CD4-positive, alpha-beta T cell (primary cell): ENCODE measurements around the gene PRL. TPM values are rescaled to one million over a fixed set of nuclear protein-coding genes. Genes with fewer than 3 reads are reported as not detected.

Experiments
- ATAC-seq: fragments of 200-7000 bp; cut with Tn5 transposase; one replicate; pipeline ENCODE4 v1.10.0; 2022; ENCODE audit warnings: mild to moderate bottlenecking; ENCODE audit not compliant: poor library complexity
- CTCF ChIA-PET: fragments of 350-600 bp; sonication (Branson Sonifier 250); formaldehyde crosslinking; loops from one replicate; lab custom pipeline; 2021; ENCODE audit warnings: antibody characterized with exemption, inconsistent platforms; lab: Charles Lee
- POLR2A ChIA-PET: fragments of 350-600 bp; sonication (Branson Sonifier 250); formaldehyde crosslinking; loops from one replicate; lab custom pipeline; 2021; ENCODE audit warnings: antibody characterized with exemption, inconsistent platforms; lab: Charles Lee
- DNase-seq, 14 experiments: peaks; one replicate each; pipeline ENCODE4 v3.0.0-alpha.2; 2013 to 2020; ENCODE audit warnings: mixed read lengths in 2 of 14
- H3K27ac ChIP-seq, 2 donors: one replicate each; pipeline versions ENCODE4 v1.5.1 to v1.7.0; 2013; ENCODE audit warnings: low read length in 2 of 2, low read depth in 1 of 2, mild to moderate bottlenecking in 1 of 2
- H3K27me3 ChIP-seq, 2 experiments: 1 replicate in 1 of 2; 2 replicates in 1 of 2; pipeline versions ENCODE4 v1.6.1 to v1.7.0; 2013; ENCODE audit warnings: low read length in 2 of 2, control low read depth in 1 of 2, mild to moderate bottlenecking in 1 of 2, moderate library complexity in 1 of 2; ENCODE audit not compliant: insufficient read depth in 2 of 2, control insufficient read depth in 1 of 2
- H3K36me3 ChIP-seq: one replicate; pipeline ENCODE4 v1.6.1; 2013; ENCODE audit warnings: low read length, control low read depth; ENCODE audit not compliant: insufficient read depth
- H3K4me1 ChIP-seq: one replicate; pipeline ENCODE4 v1.6.1; 2013; ENCODE audit warnings: low read length, control low read depth; ENCODE audit not compliant: insufficient read depth
- H3K4me3 ChIP-seq: one replicate; pipeline ENCODE4 v1.5.1; 2013; ENCODE audit warnings: mild to moderate bottlenecking, low read length, moderate library complexity
- H3K9me3 ChIP-seq, 2 experiments: 1 replicate in 1 of 2; 2 replicates in 1 of 2; pipeline versions ENCODE4 v1.6.1 to v1.7.0; 2013; ENCODE audit warnings: low read length in 2 of 2, mild to moderate bottlenecking in 2 of 2, control low read depth in 1 of 2, moderate library complexity in 1 of 2; ENCODE audit not compliant: control insufficient read depth in 1 of 2, insufficient read depth in 1 of 2
- H3K27ac Mint-ChIP-seq: one replicate; pipeline ENCODE4 v1.8.0; 2020; ENCODE audit warnings: mixed read lengths
- H3K27me3 Mint-ChIP-seq: one replicate; pipeline ENCODE4 v1.8.0; 2021; ENCODE audit warnings: mixed read lengths
- H3K36me3 Mint-ChIP-seq: one replicate; pipeline ENCODE4 v1.8.0; 2021; ENCODE audit warnings: low read depth, mixed read lengths
- H3K4me1 Mint-ChIP-seq: one replicate; pipeline ENCODE4 v1.8.0; 2021; ENCODE audit warnings: low read depth, mixed read lengths
- H3K4me3 Mint-ChIP-seq: one replicate; pipeline ENCODE4 v1.8.0; 2020; ENCODE audit warnings: mild to moderate bottlenecking, mixed read lengths
- H3K9me3 Mint-ChIP-seq: one replicate; pipeline ENCODE4 v1.8.0; 2020; ENCODE audit warnings: mixed read lengths
- intact Hi-C, 2 experiments: fragments of 100-400 bp; cut with DNase I in 1 of 2; cut with micrococcal nuclease in 1 of 2; formaldehyde crosslinking; loops; one replicate each; pipeline versions ENCODE4 v1.15.1 to v1.9.0; 2023 to 2025; cut with DNase I, micrococcal nuclease
- total RNA-seq, 174 experiments: library from RNA in 2 of 174; stranded (reverse) in 2 of 174; gene quantifications; one replicate each; pipeline ENCODE4 v1.2.3 and lab custom pipeline; 2021 to 2026
- TF ChIP-seq, protein P1 (sequence below): fragments of 200-600 bp; IDR thresholded peaks from one replicate; pipeline ENCODE4 v1.8.0; 2022; ENCODE audit warnings: antibody characterized with exemption, mild to moderate bottlenecking

PRL gene
- total RNA-seq, 2 experiments from 2014 or later = not detected

DNA sequence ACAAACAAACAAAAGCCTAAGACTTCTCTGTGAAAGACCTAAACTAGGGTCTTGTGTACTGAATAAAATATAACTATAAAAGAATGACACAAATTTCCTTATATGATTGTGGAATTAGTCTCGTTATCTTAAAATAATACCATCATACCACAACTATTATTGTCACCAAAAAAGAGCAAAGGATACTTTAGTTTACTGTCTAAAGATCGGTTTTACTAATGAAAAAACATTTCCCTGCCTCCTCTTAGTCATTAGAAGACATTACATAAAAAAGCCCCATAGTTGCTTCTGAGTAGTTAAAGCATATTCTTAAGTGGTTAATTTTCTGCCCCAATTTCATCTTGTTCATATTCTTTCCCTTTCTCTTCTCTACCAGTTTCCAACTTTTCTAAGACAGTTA lies 33.1 kb downstream of the PRL start:
- ChIA-PET CTCF (no interaction called here), POLR2A (no interaction called here)
- Histone ChIP-seq H3K27me3 (no peaks in the 10 kb centered on the region), H3K4me1 (no peaks in the 10 kb centered on the region), H3K36me3 (no peaks in the 10 kb centered on the region), H3K27ac (no peak overlapping the region), H3K4me3 (no peak overlapping the region), H3K9me3 (peaks cover 0 to 8% of the 10 kb centered on the region in 2 experiments)
- DNase-seq (no peak), ATAC-seq (no peak)
- Mint-ChIP-seq H3K36me3 (no peaks in the 10 kb centered on the region), H3K4me1 (no peaks in the 10 kb centered on the region), H3K9me3 (no peaks in the 10 kb centered on the region), H3K27me3 (no peaks in the 10 kb centered on the region), H3K4me3 (no peak overlapping the region), H3K27ac (no peak overlapping the region)
- TF ChIP-seq, protein P1, sequence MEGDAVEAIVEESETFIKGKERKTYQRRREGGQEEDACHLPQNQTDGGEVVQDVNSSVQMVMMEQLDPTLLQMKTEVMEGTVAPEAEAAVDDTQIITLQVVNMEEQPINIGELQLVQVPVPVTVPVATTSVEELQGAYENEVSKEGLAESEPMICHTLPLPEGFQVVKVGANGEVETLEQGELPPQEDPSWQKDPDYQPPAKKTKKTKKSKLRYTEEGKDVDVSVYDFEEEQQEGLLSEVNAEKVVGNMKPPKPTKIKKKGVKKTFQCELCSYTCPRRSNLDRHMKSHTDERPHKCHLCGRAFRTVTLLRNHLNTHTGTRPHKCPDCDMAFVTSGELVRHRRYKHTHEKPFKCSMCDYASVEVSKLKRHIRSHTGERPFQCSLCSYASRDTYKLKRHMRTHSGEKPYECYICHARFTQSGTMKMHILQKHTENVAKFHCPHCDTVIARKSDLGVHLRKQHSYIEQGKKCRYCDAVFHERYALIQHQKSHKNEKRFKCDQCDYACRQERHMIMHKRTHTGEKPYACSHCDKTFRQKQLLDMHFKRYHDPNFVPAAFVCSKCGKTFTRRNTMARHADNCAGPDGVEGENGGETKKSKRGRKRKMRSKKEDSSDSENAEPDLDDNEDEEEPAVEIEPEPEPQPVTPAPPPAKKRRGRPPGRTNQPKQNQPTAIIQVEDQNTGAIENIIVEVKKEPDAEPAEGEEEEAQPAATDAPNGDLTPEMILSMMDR = no peak
- intact Hi-C loops = no loop called here

DNA sequence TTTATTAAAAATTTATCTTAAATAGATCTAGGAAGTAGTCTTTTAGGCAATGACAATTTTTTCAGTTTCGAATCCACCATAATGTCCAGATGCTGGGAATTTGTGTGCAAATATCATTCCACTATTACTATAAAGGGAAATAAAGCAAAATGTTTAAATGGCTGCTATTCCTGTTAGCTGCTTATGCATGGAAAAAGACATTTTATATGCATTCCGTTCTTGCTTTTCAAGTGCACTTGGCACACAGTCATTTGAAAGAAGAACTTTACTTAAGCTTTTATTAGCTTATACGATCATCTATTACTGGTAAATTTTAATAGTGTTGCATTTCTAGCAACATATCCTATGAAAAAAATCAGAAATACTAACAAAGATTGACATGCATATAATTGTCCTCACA lies 42.0 kb downstream of the PRL start:
- ChIA-PET POLR2A (no interaction called here), CTCF (no interaction called here)
- H3K4me3 Mint-ChIP-seq = no peak overlapping the region
- no peak overlapping the region for H3K27ac Mint-ChIP-seq
- no peaks in the 10 kb centered on the region for H3K4me1 ChIP-seq
- H3K36me3 Mint-ChIP-seq = no peaks in the 10 kb centered on the region
- no peak overlapping the region for H3K27ac ChIP-seq
- ATAC-seq (no peak), DNase-seq (no peak)
- H3K4me1 Mint-ChIP-seq = no peaks in the 10 kb centered on the region
- no peaks in the 10 kb centered on the region for H3K27me3 ChIP-seq
- no peaks in the 10 kb centered on the region for H3K9me3 ChIP-seq
- TF ChIP-seq, protein P1 = no peak
- no peak overlapping the region for H3K4me3 ChIP-seq
- H3K9me3 Mint-ChIP-seq = no peaks in the 10 kb centered on the region
- intact Hi-C loops = no loop called here
- H3K27me3 Mint-ChIP-seq = no peaks in the 10 kb centered on the region
- no peaks in the 10 kb centered on the region for H3K36me3 ChIP-seq

DNA sequence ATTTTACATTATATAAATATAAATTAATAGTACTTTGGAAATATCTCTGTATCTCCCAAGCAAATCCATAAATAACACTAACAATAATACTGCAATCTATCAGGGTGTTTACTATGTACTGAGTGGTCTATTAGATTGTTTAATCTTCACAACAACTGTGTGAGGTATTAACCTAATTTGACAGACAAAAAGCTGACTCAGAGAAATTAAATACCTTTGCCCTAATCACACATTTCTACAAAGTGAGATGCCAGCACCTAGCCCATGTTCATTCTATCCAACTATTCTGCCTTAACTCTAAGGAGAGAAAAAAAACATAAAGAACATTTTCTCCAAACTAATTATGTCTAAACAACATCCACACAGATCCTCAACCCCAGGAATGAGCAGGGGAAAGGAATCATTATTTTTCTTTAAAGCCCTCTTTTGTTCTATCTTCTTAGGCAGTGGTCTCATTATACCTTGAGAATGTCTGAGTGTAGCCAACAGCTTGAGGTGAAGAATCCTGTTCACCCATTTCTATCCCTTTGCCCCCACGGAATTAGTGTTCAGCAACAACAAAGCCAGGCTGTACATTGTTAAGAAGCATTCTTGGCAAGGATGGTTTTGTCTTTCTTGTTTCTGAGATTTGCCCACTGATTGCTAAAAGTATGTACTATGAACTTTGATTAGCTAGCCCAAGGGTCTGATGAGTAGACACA lies 42.7 kb downstream of the PRL start:
- Histone ChIP-seq H3K27me3 (no peaks in the 10 kb centered on the region), H3K4me3 (no peak overlapping the region), H3K27ac (no peak overlapping the region), H3K4me1 (no peaks in the 10 kb centered on the region), H3K36me3 (no peaks in the 10 kb centered on the region), H3K9me3 (no peaks in the 10 kb centered on the region)
- ChIA-PET POLR2A (no interaction called here), CTCF (no interaction called here)
- Mint-ChIP-seq H3K27ac (no peak overlapping the region), H3K4me3 (no peak overlapping the region), H3K4me1 (no peaks in the 10 kb centered on the region), H3K9me3 (no peaks in the 10 kb centered on the region), H3K27me3 (no peaks in the 10 kb centered on the region), H3K36me3 (no peaks in the 10 kb centered on the region)
- ATAC-seq (no peak), DNase-seq (no peak)
- intact Hi-C loops = no loop called here
- TF ChIP-seq, protein P1 = no peak
